ENCODE measurements around the gene NOLC1.

Gene NOLC1

DNA sequence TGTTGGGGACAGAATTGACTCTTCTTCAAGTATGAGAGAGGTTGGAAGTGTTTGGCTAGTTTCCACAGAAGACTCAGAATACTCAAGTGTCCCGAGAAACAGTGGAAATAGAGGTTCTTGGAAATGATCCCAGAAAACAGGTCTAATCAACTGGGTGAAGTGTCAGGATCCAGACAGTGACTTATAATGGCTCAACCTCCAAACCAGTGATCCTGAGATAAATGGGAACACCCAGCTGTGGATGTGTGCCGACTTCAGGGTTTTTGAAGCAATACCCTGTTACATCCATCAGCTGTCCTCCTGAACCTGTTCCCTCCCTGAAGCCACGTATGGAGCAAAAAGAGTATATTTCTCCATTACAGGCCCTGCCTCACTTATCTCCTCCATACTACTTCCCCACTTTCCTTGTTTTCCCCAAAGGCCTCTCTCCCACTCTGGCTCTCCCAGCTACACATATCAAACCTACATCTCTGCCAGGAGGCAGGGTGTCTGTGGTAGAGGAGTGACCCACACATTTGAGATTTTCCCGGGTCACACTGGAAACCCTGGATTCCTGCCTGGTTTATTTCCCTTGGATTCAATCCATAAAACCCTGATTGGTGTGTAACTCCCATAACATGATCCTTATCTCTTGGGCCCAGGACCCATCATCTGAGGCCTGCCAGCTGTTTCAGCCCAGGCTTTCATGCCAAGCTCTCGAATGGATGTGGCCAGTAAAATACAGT, 56.3 kb downstream of the NOLC1 start:
- no peak for DNase-seq (ENCODE audit: low read depth)

DNA sequence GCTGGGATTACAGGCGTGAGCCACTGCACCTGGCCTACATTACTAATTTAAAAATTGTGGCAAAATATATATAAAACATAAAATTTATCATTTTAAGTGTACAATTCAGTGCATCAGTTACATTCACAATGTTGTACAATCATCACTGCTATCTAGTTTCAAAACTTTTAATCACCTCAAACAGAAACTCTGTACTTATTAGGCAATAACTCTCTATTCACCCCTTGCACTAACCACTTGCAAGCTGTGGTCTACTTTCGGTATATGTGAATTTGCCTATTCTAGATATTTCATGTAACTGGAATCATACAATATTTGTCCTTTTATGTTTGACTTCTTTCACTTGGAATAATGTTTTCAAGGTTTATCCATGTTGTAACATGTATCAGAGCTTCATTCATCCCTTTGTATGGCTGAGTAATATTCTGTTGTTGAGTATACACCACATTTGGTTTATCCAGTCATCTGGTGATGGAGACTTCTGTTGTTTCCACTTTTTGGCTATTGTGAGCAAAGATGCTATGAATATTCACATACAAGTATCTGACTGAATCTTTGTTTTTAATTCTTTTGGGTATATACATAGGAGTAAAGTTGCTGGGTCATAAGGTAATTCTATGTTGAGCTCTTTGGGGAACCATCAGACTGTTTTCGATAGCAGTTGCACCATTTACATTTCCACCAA, 59.6 kb downstream of the NOLC1 start:
- DNase-seq (ENCODE audit: low read depth) = no peak
